ENCODE measurements around the gene OR1K1.

Gene OR1K1

DNA sequence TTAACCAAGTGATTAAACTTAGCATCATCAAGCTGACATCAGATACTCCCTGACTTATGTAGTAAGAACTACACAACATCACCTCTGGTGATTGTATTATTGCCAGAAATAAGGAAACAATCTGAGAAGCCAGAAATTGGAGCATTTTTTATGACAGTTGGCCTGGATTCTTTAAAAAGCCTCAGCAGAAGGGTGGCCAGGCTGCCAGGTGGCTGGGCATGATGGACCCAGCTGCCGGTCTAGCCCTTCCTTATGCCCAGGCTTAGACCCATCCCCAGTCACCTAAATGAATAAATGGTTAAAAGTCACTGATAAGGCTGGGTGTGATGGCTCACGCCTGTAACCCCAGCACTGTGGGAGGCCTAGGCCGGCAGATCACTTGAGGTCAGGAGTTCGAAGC is 12.8 kb downstream of the OR1K1 start:
- no peak for TF ChIP-seq Cebpa-rat (IDR thresholded peaks at IDR 0.05)
- no peaks in the 10 kb centered on the region for H4K20me1 ChIP-seq
- peak overlapping the region; percentile 4; the same call in 1 of the 2 replicates for H3K4me2 ChIP-seq
- no peak overlapping the region for H3K9ac ChIP-seq
- H3K9me3 ChIP-seq, result no peaks in the 10 kb centered on the region
- H3K36me3 ChIP-seq, result peaks cover 13% of the 10 kb centered on the region
- H3K27me3 ChIP-seq, result no peaks in the 10 kb centered on the region
- H3K4me1 ChIP-seq, result peaks cover 55% of the 10 kb centered on the region
- H3K4me3 ChIP-seq, result no peak overlapping the region
- H3K27ac ChIP-seq, result 0 out of 2 replicates have a peak overlapping the region, but pooled peaks have one; percentile 7

DNA sequence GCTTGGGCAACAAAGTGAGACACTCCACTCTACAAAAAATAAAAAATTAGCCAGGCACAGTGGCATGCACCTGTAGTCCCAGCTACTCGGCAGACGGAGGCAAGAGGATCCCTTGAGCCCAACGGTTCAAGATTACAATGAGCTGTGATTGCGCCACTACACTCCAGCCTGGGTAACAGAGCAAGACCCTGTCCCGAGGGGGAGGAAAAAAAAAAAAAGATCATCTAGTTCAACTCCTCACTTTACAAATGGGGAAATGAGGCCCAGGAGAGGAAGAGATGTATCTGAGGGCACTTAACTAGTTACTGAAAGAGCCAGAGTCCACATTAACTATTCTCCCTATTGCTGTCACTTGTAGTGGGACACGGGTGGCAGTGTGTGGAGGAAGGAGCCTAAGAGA is 14.6 kb downstream of the OR1K1 start:
- TF ChIP-seq Cebpa-rat (IDR thresholded peaks at IDR 0.05), result peak; percentile 98
- H3K4me2 ChIP-seq, result peak overlapping the region; percentile 81
- no peaks in the 10 kb centered on the region for H3K9me3 ChIP-seq
- H3K27me3 ChIP-seq, result no peaks in the 10 kb centered on the region
- H3K4me3 ChIP-seq, result no peak overlapping the region
- H3K36me3 ChIP-seq, result peaks cover 20% of the 10 kb centered on the region
- H4K20me1 ChIP-seq, result no peaks in the 10 kb centered on the region
- peak overlapping the region; percentile 69 for H3K27ac ChIP-seq
- peak overlapping the region; percentile 58; the same call in 1 of the 2 replicates for H3K9ac ChIP-seq
- H3K4me1 ChIP-seq, result peaks cover 43% of the 10 kb centered on the region

DNA sequence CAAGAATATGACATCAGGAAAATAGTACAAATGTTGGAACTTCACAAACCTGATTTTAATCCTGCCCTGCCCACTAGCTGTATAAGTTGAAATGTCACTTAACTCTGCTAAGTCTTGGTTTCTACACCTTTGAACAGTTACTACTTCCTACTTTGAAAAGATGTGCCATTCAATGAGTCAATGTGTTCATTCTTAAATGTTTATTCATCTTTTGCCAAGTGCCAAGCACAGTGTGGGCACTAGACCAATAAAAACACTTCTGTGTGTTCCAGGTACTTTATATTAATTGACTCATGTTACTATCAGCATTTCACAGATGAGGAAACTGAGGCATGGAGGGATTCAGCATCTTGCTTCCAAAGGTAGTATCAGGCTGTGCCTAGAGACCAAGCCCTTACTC is 15.6 kb downstream of the OR1K1 start:
- Histone ChIP-seq H3K36me3 (peaks cover 30% of the 10 kb centered on the region), H3K9ac (peak overlapping the region; percentile 68; the same call in 1 of the 2 replicates), H3K4me2 (peak overlapping the region; percentile 81)

DNA sequence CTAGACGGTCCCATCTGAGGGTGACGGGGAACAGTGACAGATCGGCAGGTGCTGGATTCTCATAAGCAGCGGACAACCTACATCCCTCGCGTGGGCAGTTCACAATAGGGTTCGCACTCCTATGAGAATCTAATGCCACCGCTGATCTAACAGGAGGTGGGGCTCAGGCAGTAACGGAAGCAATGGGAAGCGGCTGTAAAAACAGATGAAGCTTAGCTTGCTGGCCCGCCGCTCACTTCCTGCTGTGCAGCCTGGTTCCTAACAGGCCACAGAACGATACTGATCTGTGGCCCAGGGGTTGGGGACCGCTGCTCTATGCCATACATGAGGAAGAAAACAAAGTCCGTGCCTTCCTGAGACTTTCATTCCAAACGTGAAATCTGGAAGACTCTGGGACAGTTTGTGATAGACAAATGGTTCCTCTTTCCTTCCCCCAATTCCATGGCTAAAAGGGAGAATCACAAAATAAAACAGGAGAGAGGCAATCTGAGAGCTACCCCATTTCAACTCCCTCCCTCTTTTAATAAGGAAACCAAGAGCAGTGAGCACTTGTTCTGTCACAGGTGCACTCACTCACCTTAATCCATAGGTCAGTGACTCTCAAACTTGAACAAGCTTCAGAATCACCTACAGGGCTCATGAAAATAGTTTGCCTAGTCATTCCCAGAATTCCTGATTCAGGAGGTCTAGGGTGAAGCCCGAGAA is 16.4 kb downstream of the OR1K1 start:
- Histone ChIP-seq H3K27ac (peak overlapping the region; percentile 63), H3K4me1 (peaks cover 50% of the 10 kb centered on the region), H3K4me3 (peak overlapping the region; percentile 31), H3K9me3 (no peaks in the 10 kb centered on the region), H4K20me1 (peaks cover 15% of the 10 kb centered on the region), H3K27me3 (no peaks in the 10 kb centered on the region), H3K4me2 (peak overlapping the region; percentile 81), H3K36me3 (peaks cover 38% of the 10 kb centered on the region), H3K9ac (peak overlapping the region; percentile 68)
- no peak for TF ChIP-seq Cebpa-rat (IDR thresholded peaks at IDR 0.05)

More for the DNA sequence above, 15.6 kb downstream of the OR1K1 start:
- peak overlapping the region; percentile 69 for H3K27ac ChIP-seq
- H3K4me1 ChIP-seq, result peaks cover 43% of the 10 kb centered on the region
- no peak for TF ChIP-seq Cebpa-rat (IDR thresholded peaks at IDR 0.05)
- H3K4me3 ChIP-seq, result peak overlapping the region; percentile 31; the same call in 1 of the 2 replicates
- H3K27me3 ChIP-seq, result no peaks in the 10 kb centered on the region
- no peaks in the 10 kb centered on the region for H3K9me3 ChIP-seq
- peaks cover 7% of the 10 kb centered on the region; the same call in 1 of the 2 replicates for H4K20me1 ChIP-seq

DNA sequence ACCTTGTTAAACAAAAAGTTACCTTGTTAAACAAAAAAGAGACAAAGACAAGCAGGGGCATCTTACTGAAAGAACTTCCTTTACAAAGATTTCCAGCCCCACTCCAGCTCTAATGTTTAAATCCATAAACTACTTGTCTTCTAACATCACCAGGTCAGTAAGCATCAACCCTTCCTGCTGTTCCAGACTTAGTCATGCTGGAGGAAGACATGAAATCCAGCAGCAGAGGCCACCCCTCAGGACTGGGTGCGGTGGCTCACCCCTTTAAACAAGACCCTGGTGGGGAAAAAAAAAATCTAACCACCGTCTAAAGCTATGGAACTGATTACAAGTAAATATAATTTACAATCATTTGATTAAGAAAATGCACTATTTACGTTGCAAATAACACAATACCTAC is 19.4 kb downstream of the OR1K1 start:
- TF ChIP-seq Cebpa-rat (IDR thresholded peaks at IDR 0.05), result no peak
- Histone ChIP-seq H4K20me1 (peaks cover 44% of the 10 kb centered on the region), H3K27me3 (no peaks in the 10 kb centered on the region), H3K4me2 (no peak overlapping the region), H3K27ac (no peak overlapping the region), H3K36me3 (peaks cover 66% of the 10 kb centered on the region), H3K9ac (no peak overlapping the region), H3K9me3 (no peaks in the 10 kb centered on the region), H3K4me3 (no peak overlapping the region), H3K4me1 (peaks cover 50% of the 10 kb centered on the region)

DNA sequence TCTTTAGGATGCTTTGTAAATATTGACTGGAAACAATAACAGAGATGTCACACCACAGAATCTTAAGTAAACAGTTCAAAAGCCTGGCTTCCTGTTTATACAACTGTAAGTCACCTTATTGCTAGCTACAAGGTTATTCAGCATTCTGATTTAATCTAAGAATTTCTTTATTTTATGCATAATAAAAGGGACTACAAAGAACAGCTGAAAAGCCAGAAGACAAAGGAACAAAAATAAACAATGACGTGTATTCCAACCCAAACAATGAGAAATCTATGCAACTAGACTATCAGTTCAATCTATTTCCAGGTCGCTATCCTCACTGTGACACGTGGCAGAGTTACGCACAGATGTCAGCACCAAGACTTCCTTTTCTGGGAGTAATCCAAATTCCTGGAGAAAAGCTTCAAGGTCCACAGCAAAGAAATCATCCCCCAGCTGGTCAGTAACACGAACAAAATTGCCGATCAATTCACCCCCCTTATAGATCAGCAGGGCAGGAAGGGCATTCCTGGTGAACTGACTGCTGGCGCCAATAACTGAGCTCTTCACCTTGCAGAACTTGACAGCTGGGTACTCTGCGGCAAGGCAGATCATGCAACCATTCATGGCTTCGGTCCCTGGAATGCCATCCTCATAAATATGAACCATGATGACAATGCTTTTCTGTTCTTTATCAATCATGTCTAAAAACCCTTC is 20.0 kb downstream of the OR1K1 start:
- no peaks in the 10 kb centered on the region for H3K9me3 ChIP-seq
- no peak overlapping the region for H3K27ac ChIP-seq
- peaks cover 49% of the 10 kb centered on the region for H4K20me1 ChIP-seq
- H3K4me2 ChIP-seq, result no peak overlapping the region
- no peak overlapping the region for H3K9ac ChIP-seq
- H3K4me3 ChIP-seq, result no peak overlapping the region
- no peak for TF ChIP-seq Cebpa-rat (IDR thresholded peaks at IDR 0.05)
- peaks cover 44% of the 10 kb centered on the region for H3K4me1 ChIP-seq
- H3K36me3 ChIP-seq, result peaks cover 72% of the 10 kb centered on the region
- no peaks in the 10 kb centered on the region for H3K27me3 ChIP-seq

DNA sequence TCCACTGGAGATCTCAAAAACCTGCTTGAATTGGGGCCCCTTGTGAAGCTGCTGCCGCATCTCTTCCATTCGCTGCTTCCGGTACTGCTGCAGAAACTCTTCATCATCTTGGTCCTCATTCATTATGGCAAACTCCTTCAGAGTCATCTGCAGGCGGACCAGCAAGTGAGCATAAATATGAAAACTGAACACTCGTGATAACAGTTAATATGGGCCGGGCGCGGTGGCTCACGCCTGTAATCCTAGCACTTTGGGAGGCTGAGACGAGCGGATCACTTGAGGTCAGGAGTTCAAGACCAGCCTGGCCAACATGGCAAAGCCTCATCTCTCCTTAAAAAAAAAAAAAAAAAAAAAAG is 20.5 kb downstream of the OR1K1 start:
- peaks cover 51% of the 10 kb centered on the region for H4K20me1 ChIP-seq
- no peaks in the 10 kb centered on the region for H3K9me3 ChIP-seq
- no peak overlapping the region for H3K9ac ChIP-seq
- no peak overlapping the region for H3K4me2 ChIP-seq
- no peaks in the 10 kb centered on the region for H3K27me3 ChIP-seq
- H3K4me3 ChIP-seq, result no peak overlapping the region
- no peak for TF ChIP-seq Cebpa-rat (IDR thresholded peaks at IDR 0.05)
- no peak overlapping the region for H3K27ac ChIP-seq
- peaks cover 39% of the 10 kb centered on the region for H3K4me1 ChIP-seq
- H3K36me3 ChIP-seq, result peaks cover 77% of the 10 kb centered on the region

DNA sequence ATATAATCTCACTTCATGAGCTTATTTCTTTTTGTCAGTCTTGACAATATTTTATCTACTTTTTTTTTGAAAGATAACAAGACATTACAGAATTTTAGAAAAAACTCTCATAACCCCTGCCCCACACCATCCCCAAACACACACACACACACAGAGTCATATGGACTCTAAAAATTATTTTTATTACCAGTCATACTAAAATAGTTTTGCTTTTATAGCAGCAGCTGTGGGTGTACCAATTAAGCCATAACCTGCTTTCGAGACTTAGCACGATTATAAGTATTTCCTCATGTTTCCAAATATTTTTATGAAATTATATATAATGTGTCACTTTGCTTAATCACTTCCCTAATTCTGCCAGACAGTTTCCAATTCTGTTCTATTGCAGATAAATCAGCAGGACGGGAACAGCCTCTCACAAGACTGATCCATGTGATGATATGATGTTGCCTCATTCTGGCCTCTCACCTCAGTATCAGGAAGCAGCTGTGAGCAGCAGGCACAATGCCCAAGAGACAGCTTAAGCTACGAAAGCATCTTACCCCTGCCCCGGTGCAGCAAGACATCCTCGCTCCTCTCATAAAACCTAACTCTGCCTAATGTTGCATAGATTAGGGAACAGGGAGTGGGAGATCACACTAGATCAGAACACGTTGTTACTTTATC is 21.5 kb downstream of the OR1K1 start:
- Histone ChIP-seq H3K9me3 (no peaks in the 10 kb centered on the region), H3K4me2 (peak overlapping the region; percentile 58), H3K4me3 (no peak overlapping the region), H3K4me1 (peaks cover 38% of the 10 kb centered on the region), H3K27me3 (no peaks in the 10 kb centered on the region), H3K36me3 (peaks cover 87% of the 10 kb centered on the region), H3K9ac (no peak overlapping the region; the same call in 1 of the 2 replicates), H4K20me1 (peaks cover 61% of the 10 kb centered on the region), H3K27ac (peak overlapping the region; percentile 67; the same call in 1 of the 2 replicates)
- TF ChIP-seq Cebpa-rat (IDR thresholded peaks at IDR 0.05), result peak; percentile 71

DNA sequence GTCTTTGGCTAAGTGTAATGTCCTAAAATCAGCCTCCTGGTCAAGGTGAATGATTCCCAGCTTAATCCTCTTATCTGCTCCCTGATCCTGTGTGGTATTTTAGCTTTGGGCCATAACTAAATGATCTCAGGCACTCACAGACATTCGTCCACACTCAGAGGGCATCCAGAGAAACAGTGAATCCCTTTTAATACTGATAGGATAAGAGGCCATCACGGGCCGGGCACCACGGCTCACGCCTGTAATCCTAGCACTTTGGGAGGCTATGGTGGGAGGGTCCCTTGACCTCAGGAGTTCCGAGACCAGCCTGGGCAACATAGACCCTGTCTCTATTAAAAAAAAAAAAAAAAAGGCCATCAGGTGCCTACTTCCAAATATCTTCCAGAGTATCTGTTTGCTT is 22.1 kb downstream of the OR1K1 start:
- Histone ChIP-seq H3K9ac (peak overlapping the region; percentile 25; the same call in 1 of the 2 replicates), H3K27me3 (no peaks in the 10 kb centered on the region), H3K4me2 (peak overlapping the region; percentile 58)

More for the DNA sequence above, 22.1 kb downstream of the OR1K1 start:
- peaks cover 85% of the 10 kb centered on the region for H3K36me3 ChIP-seq
- peaks cover 67% of the 10 kb centered on the region for H4K20me1 ChIP-seq
- H3K27ac ChIP-seq, result peak overlapping the region; percentile 67
- no peaks in the 10 kb centered on the region for H3K9me3 ChIP-seq
- no peak overlapping the region for H3K4me3 ChIP-seq
- H3K4me1 ChIP-seq, result peaks cover 40% of the 10 kb centered on the region
- no peak for TF ChIP-seq Cebpa-rat (IDR thresholded peaks at IDR 0.05)

Measured in BLaER1 (cell line).